ENCODE measurements around the gene HOXC10.

The HOXC10 gene

DNA sequence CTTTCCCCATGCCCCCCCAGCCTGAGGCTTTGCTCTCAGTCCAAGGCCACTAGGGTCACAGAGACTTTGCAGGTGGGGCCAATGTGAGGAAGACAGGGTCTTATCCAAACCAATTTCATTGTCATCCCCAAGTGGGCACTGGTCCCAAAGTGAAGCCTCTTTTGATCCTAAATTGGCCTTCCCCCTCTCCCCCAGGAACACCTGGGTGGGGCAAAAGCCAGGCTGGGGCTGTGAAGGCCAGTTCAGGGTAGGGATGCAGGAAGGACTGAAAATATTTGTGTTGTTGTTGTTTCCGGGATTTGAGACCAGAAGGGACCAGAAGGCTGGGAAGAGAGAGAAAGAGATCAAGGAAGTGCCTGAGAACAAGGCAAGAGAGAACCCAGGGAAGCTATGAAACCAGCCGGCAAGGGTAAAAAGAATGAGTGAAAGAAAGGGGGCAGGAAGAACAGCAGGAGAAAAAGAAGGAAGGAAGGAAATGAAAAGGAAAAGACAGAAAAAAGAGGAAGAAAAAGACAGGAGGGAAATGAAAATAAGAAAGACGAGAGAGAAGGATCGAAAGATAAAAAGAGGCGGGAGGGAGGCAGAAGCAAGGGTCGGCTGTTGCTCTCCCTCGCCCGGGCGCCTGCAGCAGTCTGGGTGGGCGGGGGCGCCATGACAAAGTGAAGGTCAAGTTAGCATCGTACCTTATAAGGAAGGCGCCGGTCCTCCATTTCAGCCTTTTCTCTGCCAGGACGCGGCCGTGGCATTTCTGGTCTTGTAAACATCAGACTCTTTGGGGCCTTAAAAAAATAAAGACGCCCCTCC is 19.5 kb upstream of the HOXC10 start:
- DNase-seq: no peak

DNA sequence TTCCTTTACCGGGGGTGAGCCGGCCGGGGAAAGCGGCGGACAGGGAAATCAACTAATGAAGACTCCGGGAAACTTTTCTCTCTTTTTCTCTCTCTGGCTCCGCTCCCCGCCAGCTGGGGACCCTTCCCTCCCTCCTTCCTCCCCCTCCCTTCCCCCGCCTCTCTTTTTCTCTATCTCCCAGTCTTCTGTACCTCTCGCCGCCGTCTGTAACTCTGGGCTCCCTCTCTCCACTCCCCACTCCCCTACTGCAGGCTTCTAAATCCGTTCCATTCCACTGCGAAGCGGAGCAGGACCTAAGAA is 18.9 kb upstream of the HOXC10 start:
- no peak for DNase-seq

DNA sequence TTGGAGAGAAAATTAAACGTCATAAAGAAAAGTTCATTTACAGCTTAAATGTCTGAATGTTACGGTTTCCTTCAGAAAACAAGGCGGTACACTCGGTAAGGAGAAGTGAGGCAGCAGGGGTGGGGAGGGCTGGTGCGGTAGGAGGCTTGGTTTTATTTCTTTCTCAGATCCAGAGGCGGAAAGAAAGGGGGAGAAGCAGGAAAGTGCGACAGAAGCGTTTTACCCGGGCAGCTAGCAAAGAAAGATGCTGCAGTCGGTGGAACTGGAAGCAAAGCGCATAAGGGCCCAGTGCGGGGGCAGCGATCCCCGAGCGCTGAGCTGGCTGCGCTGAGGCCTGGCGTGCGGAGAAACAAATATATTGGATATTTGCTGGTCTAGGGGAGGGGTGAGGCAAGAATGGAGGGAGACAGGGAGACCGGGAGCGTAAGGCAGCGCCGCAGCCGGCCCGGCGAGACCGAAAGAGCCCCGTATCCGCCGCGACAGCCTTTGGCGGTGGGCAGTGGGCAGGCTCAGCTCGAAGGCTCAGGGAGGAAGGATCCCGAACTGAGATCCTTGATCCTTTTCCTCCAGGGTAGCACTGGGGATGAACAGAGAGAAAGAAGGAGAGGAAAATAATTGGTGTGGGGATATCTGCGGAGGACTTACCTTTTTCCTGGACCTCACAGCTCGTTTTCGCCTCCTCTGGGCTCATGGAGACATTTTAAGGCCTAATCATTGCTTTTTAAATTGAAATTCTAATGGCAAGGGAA is 18.4 kb upstream of the HOXC10 start:
- no peak for DNase-seq

DNA sequence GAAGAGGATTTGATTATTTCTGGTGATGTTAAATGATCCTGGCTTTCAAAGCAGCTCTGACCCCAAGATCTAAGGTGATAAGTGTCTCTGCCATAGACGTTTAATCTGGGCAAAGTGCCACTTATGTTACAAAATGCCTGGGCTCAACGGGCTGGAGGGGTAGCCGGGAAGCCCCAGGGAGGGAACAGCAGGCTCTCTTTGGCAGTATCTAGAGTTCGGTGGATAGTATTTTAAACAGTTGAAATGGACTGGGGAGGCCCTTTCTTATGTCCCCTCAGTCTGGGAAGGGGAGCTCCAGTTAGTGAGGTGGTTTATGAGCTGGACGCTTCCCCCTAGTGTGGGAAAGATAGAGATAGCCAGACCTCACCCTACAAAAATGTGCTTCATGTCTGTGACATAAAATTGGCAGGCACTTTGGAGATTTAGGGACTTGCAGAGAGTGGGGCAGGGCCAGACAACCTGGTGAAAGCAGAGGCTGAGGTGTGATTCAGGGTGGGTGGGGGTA is 17.5 kb upstream of the HOXC10 start:
- no peak for DNase-seq

DNA sequence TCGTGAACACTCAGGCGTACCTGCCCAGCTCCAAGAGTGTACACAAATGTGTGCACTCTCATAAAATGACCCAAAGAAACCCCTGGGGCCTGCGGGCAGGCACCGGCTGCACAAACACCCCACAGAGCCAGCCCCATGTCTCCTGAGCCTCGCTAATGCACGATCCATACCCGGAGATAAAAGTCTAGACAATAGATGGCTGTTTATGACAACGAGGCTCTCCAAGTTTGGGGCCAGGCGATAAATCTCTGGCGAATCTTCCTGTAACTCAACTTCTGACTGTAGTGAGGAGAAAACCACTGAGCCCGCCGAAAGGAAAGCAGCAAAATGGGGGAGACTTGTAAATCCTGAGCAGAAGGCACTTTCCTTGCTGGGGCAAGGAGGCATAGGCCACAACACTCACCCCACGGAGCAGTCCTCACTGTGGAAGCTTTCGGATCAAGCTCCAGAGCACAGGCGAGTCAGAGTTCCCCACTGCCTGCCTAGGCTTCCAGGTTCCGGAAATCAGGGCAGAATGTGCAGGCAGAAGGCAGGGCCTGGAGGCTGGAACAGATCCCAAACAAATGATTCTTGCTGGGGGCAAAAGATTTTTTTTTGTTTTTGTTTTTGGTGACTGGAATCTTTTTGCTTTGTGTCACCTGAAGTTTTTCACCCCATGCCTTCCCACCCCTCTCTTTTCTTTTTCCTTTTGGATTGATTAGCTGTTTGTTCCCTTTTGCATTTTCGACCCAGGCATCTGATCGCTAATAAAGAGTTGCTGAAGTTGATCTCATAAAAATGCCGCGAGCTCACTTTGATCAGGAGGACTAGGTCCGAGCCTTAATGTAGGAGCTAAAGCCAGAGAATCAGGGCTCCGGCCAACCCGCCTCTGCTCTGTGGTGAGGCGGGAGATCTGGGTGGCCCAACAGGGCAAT is 16.5 kb upstream of the HOXC10 start:
- no peak for DNase-seq

DNA sequence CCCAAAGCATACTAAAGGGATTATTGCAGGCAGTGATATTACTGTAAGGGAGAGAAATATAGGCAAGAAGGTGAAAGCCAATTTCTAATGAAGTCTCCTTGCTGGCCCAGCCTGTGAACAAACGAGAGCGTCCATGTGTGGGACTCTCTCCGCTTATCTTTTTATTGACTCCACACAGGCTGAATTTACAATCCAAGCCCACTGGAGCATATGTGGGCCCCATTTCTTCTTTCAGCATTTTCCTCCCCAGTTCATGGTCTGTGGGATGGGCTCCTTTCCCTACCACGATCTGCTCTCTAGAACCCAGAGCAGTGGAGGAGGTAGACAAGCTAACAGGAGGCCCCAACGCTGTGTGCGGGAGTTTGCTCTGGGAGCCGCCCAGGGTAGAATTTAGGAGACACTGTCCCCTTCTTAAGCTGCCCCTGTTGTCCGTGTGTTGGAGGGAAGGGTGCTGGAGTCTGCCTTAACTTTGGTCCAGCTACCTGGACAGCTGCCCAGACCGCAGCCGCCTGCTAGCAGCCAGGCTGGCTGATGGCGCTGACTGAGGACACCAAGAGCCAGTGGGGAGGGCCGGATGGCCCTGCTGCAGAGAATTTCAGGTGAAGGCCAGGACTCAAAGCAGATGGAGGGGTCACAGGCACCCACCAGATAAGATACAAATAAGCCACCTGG is 15.2 kb upstream of the HOXC10 start:
- no peak for DNase-seq

DNA sequence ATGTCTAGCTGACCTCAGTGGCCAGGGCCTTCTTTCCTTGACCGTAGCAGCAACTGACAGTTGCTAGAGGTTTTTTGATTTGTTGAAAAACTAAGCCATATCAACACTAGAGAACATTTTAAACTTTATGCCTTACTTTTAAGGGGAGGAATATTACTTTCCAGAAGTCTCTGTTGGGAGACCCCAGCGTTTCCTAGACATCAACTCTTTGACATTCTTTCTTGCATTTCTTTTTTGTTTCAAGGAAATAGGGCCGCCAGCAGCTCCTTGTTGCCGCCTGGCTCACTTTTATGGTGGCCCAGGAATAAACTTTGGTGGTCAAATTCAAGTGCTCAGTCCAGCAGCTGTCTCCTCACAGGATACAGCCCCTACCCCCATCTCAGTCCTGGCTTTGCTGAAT is 14.5 kb upstream of the HOXC10 start:
- no peak for DNase-seq

DNA sequence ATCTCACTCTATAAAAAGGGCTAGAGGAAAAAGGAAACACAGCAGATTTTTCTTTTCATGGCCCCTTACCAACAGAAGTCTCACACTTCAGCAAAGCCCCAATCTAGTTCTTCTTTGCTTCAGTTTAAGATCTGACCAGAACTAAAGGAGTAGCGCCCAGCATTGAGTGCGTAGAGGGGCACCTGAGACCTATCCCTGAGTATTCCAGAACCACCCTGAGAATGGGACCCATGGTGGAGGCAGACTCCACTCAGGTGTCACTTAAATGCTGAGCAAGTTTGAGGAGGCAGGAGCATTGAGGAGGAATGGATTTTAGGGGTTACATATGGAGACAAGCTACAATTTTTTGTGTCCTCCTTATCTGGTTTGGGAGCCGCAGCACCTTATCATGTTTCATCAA is 13.8 kb upstream of the HOXC10 start:
- DNase-seq: no peak

DNA sequence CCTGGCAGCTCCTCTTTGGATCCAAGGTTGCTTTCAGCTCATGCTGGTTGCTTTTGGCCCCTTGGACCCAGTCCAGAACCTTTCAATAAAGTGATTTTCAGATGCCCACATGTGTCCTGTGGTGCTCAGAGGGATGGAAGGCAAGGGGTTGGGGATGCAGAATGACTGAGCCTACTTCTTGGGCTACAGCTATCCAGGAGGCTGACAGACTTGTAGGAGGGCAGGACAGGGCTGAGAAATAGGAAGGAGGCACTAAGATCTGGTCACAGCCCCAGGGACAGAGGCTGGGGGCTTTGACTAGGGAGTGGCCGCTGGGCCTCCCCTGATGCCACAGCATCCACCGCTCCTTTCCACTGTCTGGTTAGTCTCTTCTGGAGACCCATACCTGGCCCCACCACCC is 13.3 kb upstream of the HOXC10 start:
- DNase-seq: no peak

DNA sequence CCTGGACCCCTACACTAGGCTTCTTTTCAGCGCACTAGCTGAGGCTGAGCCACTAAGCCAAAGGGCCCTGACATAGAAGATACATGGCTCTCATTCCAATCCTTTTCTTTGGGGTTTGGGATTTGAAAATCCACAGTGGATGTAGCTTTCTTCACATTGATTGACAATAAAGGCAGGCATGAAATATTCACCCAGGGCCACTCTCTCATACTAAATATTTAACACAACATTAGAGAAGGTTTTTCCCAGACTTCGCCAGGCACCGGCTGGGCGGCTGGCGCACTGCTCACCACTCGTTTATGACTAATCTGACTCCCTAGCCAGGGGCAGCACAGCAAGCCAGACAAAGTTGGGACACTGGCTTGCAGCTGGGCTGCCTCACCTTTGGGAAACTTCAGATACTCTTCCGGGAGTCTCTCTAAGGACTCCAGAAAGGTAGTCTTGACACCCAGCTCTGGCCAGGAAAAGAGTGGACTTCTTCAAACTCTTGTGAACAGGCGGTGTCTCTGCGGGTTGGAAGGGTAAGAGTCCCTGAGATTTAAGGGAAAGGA is 12.7 kb upstream of the HOXC10 start:
- no peak for DNase-seq

DNA sequence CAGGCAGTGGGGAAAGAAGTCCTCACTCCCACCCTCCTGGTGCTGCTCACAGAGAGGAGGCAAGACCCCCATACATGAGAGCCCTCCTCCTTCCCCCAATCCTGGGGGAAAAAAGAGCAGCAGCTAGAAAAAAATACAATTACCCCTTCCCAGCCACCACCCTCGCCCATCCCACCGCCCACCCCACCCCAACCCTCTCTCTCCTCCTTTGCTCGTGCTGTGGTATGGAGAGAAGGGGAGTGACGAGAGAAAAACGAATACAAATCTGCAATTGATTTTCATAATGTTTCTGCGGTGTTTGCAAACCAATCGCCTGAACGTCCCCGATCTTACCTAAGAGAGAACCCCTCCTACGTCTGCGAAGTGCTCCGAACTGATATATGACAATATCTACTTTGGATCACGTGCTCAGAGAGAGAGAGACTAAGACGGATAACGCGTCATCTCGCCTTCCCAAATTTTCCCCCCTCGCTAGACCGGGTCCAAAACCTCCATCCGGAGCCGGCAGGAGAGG is 12.2 kb upstream of the HOXC10 start, which contains the start of gene HOXC11:
HOXC11 (plus strand) TSS at position 405 of the 514 bp plus-strand sequence. CDS start 116 bp downstream, outside the sequence.
- no peak for DNase-seq

DNA sequence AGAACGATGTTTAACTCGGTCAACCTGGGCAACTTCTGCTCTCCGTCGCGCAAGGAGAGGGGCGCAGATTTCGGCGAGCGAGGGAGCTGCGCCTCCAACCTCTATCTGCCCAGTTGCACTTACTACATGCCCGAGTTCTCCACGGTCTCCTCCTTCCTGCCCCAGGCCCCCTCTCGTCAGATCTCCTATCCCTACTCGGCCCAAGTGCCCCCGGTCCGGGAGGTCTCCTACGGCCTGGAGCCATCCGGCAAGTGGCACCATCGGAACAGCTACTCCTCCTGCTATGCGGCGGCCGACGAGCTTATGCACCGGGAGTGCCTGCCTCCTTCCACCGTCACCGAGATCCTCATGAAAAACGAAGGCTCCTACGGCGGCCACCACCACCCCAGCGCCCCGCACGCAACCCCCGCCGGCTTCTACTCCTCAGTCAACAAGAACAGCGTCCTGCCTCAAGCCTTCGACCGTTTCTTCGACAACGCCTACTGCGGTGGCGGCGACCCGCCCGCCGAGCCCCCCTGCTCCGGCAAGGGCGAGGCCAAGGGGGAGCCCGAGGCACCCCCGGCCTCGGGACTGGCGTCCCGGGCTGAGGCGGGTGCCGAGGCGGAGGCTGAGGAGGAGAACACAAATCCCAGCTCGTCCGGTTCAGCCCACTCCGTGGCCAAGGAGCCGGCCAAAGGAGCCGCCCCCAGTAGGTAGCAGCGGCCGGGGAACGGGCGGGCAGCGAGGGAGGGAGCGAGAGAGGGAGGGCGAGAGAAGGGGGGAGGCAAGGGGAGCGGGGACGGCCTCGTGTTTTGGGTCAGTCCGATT is 11.5 kb upstream of the HOXC10 start:
- DNase-seq: no peak

DNA sequence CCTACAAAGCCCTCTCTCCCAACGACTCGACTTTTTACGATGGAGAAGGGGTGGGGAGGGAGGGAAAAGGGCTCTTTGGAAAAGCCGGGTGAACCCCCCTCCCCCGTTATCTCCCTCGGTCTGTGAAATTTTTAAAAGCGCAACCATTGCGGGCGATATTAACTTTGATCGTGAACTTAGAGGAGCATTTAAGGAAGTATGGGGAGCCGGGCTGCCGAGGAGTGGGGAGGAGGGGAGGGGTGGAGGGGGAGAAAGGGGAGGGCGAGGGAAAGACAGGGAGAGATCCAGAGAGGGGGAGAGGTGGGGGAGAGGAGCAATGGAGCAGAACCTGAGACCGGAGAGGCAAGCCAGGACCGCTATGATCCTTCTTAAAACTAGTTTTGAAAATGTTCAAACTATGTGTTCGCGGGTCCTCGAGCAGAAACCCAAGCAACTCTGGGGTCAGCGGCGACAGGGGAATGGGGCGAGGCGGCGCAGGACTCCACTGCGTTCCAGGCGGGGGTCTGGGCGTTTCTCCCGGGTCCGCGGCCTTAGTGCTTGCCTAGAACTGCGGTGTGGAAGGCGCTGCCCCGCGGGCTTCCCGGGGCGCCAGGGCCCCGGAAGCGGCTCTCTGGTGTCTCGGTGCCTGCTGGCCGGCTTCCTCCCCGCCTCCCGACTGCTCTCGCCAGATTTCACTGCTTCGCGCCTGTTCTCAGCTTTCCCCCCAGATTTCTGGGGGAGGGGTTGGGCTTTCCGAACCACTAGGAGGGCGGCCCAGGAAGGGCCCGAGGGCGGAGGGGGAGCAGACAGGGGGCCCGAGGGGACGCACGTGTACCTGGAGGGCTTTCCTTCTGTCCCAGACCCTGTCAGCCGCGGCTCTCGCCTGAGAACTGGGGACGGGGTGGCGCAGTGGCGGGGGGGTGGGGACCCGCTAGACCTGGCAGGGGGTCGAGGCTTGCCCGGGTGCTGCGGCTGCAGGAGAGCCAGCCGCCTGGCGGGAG is 10.6 kb upstream of the HOXC10 start, which contains the start of gene HOTAIR:
HOTAIR (minus strand) TSS at position 871 of the 980 bp plus-strand sequence.
- DNase-seq: no peak

DNA sequence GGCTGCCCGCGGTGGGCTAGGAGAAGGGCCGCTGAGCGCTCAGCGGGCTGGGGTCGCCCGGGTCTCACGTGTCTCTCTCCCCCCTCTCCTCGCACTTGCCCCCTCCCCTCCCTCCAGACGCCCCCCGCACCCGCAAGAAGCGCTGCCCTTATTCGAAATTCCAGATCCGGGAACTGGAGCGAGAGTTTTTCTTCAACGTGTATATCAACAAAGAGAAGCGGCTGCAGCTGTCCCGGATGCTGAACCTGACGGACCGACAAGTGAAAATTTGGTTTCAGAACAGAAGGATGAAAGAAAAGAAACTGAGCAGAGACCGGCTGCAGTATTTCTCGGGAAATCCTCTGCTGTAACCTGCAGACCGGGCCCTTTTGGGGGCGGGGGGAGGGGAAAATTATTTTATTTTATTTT is 9.9 kb upstream of the HOXC10 start:
- no peak for DNase-seq

DNA sequence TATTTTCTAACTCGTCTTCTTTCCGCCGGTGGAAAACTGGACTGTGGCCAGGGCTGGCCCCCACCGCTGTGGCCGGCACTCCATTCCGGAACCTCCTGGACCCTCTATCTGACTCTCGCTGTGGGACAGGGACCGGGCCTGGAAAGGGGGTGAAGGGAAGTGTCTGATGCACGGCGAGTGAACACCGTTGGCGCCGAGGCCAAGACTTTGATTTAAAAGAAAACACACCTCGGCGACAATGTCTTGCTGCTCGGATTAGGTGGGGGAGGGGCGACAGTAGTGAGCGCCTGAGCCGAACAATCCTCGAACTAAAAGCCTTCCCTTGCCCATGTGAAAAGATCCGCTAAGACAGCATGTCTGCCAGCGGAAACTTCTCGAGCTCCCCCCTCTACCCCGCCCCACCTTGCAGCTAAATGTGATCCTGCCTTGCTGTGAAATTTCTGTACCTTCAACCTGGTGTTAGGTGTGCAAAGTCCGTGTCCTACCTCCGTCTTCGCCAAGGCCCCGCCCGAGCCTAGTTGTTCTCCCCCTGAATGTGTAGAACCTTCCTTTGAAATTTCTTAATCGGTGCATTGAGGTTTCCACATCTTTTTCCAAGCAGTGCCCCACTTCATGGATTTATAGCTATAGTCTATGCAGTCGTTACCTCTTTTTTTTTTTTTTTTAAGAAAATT is 9.3 kb upstream of the HOXC10 start:
- no peak for DNase-seq

DNA sequence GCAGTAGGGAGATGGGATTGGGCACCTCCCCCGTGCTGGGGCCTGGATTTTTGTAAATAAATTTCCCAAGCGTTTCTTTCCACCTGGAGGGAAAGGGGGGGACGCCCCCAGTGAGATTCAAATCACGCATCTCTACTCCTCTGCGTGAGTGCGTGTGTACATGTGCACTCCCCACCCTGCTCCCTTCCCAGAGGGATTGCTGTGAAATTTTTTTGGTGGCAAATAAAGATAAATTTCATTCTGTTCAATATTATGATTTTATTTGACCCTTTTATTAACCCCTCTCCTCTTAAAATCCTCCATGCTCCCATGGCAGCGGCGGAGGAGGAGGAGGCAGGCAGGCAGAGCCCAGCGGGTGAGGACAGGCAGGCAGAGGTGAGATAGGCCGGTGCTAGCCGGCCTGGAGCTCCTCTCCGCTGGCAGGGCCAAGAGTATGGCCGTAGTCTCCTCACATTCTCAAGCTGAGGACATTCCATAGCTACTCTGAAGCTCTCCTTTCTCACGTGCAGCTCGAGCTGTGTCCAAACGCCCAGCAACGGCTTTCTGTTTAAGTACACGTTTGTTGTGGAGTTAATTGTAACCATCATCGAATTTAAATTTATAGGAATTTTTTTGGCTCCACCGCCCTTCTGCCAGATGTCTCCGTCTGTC is 8.6 kb upstream of the HOXC10 start:
- DNase-seq: no peak

DNA sequence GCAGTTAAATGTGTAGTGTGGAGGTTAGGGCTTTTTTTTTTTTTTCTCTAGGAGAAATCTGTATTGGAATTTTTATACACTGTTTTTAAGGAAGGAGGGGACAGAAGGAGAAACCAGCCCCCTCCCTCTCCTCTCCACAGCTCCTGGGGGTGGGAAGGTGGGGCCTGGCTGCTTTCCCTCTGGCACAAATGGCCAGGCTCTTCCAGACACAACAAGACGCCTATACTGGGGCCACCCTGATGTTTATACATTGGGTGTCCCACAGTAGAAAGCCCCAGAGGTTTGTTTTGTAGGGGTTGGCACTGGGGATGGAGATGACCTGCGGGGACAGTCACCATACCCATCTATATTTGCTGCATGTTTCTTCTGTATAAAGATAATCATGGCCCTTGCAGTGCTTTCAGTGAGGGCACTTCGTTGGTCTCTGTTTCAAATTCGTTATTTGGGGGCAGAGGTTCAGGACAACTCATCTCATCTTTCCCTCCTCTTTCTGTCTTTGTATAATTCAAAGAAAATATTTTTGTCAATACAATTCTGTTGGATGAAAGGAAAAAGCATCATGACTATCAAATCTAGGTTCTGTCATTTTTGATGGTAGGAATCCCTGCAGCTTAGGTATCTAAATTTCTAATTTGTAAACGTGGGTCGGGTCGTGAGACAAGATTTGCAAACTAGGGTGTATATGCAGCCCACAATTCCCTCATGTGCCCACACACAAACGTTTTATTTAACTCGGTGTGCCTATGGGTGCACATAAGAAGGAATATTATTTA is 7.9 kb upstream of the HOXC10 start:
- no peak for DNase-seq
